HTR-8/SVneo (cell line): ENCODE data around the gene RGS6.

ENCODE experiments used
- DNase-seq: peaks from one replicate; pipeline ENCODE4 v3.0.0; 2011; ENCODE audit warnings: low spot score, mixed read lengths; ENCODE audit not compliant: insufficient read length
- FAIRE-seq: peaks from 2 replicates; lab custom pipeline; 2011; peaks lifted over from hg19 to GRCh38; lab: Jason Lieb, UNC

The RGS6 gene

GRCh38 chr14:72583316-72584272 lies 651.4 kb downstream of the RGS6 start:
- FAIRE-seq (peak; percentile 87), DNase-seq (no peak)

- FAIRE-seq (peak; percentile 42), DNase-seq (no peak)
These were observed 656.3 kb downstream of the RGS6 start for GRCh38 chr14:72588521-72588920.

- DNase-seq (no peak), FAIRE-seq (no peak)
These were observed 657.4 kb downstream of the RGS6 start for GRCh38 chr14:72589652-72590051.

GRCh38 chr14:72590577-72590976 lies 658.3 kb downstream of the RGS6 start:
- DNase-seq (no peak), FAIRE-seq (no peak)

GRCh38 chr14:72591391-72591790 lies 659.2 kb downstream of the RGS6 start:
- DNase-seq (no peak), FAIRE-seq (peak; percentile 75)

- FAIRE-seq: peak; percentile 69
- no peak for DNase-seq
These were observed 662.1 kb downstream of the RGS6 start for GRCh38 chr14:72594099-72594901.

- FAIRE-seq (peak; percentile 76), DNase-seq (no peak)
These were observed 663.1 kb downstream of the RGS6 start for GRCh38 chr14:72595152-72595862.

GRCh38 chr14:72597252-72598233 lies 665.3 kb downstream of the RGS6 start:
- DNase-seq (no peak), FAIRE-seq (peak; percentile 55)

- FAIRE-seq (no peak), DNase-seq (no peak)
These were observed 666.1 kb downstream of the RGS6 start for GRCh38 chr14:72598306-72598705.

GRCh38 chr14:72599579-72600470 lies 667.6 kb downstream of the RGS6 start:
- DNase-seq: no peak
- FAIRE-seq: peak; percentile 36

GRCh38 chr14:72600551-72601330 lies 668.5 kb downstream of the RGS6 start:
- peak; percentile 93 for FAIRE-seq
- no peak for DNase-seq

GRCh38 chr14:72603639-72604038 lies 671.4 kb downstream of the RGS6 start:
- peak; percentile 90 for FAIRE-seq
- no peak for DNase-seq

GRCh38 chr14:72604133-72604532 lies 671.9 kb downstream of the RGS6 start:
- DNase-seq (no peak), FAIRE-seq (no peak)

- DNase-seq: no peak
- FAIRE-seq: peak; percentile 93
These were observed 673.1 kb downstream of the RGS6 start for GRCh38 chr14:72605096-72605920.

GRCh38 chr14:72605921-72606220 lies 673.6 kb downstream of the RGS6 start:
- FAIRE-seq (no peak), DNase-seq (no peak)

GRCh38 chr14:72606879-72607278 lies 674.6 kb downstream of the RGS6 start:
- FAIRE-seq: no peak
- DNase-seq: no peak
